GM19025 (cell line): ENCODE results near the gene ADCY2.

Source experiments
- ATAC-seq: cut with Tn5 transposase; IDR thresholded peaks from one replicate; pipeline ENCODE4 v1.9.1; 2021; ENCODE audit warnings: mild to moderate bottlenecking, low read depth, moderate library complexity; ENCODE audit not compliant: unreplicated experiment

The ADCY2 gene

DNA sequence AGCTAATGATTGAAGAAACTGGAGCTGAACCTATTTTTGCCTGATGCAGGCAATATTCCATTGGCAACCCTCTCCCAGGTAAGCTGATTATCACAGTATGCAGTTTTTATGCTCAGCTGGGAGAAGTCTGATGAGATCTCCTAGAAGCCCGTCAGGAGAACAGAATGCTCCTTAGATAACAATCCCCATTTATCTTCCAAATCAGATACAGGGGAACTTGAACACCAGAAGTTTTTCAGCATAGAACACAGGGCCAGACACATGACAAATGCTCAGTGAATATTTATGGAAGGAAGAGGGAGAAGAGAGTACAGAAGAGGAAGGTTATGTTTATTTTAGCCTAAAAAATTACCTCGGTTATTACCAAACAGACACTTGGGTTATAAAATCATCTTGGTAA lies 417.1 kb downstream of the ADCY2 start:
- ATAC-seq = no peak

DNA sequence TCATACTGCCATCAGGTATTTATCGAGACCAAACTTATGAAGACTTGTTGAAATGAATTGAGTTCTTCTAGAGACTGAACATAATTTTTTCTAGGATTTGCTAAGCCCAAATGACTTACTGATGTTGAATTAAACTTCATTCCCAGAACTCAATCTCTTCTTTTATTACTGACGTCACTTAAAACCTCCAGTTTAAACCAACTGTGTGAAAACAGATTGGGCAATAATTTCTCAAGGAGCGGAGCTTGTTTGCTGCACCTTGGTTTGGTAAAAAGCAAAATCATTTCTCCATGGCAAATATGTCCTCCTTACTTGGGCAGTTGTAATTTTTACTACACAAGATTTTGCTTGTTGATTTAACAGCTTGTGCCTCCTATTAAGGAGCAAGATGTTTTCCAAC lies 417.6 kb downstream of the ADCY2 start:
- no peak for ATAC-seq

DNA sequence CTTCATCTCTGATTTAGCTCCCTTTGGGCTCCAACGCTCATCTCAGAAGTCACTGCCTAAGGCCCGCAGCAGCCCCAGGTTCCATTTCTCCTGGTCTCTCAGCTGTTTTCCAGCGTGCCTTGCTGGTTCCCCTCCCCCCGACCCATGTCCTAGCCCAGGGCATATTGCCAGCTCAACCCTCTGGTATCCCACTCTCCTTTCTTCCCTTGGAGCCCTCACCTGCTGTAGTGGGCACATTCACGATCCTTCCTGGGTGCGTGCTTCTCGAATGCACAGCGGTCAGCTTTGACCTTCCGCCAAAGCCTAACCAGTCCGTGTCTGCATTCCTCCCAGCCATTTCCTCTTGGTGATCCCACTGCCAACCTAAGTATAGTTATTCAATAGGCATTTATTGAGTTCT lies 418.9 kb downstream of the ADCY2 start:
- ATAC-seq = no peak

DNA sequence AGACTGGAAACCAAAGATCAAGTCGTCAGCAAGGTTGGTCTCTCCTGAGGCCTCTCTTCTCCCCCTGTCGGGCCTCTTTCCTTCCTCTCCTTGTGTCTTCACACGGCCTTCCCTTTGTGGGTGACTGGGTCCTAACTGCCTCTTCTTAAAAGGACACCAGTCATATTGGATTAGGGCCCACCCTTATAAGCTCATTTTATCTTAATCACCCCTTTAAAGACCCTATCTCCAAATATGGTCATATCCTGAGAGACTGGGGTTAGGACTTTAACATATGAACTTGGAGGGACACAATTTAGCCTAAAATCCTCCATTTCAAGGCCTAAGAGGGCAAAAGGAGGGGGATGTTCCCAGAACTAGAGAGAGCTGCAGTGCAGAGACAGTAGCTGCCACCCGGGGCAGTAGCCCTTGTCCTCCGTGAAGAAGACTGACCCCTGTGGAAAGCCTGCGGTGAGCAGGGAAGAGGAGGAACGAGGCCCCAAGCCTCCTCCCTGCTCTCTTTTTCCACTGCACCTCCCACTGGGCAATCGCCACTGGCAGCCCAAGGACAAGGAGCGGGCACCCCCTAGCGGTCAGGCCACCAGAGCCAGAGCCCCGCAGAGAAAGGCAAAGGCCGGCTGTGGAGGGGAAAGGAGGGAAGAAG lies 420.1 kb downstream of the ADCY2 start:
- ATAC-seq = peak; percentile 87

DNA sequence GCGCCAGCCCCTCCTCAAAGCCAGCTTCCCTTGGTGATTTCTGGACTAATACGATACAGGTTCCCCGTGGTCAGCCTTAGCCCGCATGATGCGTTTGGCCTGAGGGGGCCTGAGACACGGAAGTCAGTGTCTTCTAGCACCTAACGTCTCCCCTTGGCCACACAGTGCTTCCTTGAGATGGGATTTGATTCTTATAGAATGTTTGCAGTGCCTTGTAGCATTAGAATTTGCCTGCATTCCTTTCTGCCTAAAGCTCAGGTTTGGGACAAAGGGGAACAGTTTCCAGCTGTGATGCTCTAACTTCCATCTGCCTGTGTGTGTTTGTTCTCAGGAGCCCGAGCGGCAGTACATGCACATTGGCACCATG lies 420.6 kb downstream of the ADCY2 start:
- no peak for ATAC-seq

DNA sequence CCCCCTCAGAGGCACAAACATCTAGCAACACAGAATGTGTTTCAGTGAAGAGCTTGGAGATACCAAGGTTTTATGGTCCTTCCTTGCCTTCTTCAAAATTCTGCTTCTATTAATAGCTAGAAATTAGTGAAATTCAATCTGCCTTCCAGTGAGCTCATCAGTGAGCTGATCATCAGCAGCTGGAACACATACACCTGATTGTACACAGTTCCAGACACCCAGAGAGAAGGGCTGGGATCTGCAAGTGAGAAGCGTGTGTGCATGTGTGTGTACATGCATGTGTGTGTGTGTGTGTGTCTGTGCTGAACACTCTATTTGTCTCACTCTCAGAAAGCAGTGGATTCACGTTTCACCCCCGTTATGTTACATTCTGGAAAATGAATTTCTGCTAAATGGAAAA lies 426.5 kb downstream of the ADCY2 start:
- no peak for ATAC-seq

DNA sequence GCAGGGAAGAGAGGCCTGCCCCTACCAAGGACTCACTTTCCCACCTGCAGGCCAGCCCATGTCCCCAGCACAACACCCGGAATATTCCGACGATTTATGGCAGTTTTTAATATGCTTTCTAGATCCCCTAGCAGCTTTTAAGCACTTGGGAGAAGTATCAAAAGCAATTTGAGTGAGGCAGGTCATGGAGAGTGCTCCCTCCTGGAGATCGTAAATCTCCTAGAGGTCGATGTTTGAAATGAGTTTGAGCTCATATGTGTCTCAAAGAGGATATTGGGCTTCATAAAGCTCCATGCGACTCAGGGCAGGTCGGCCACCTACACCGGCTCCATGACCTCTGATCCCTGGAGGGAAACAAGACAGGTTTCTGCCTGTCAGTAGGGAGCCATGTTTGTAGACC lies 427.7 kb downstream of the ADCY2 start:
- no peak for ATAC-seq

DNA sequence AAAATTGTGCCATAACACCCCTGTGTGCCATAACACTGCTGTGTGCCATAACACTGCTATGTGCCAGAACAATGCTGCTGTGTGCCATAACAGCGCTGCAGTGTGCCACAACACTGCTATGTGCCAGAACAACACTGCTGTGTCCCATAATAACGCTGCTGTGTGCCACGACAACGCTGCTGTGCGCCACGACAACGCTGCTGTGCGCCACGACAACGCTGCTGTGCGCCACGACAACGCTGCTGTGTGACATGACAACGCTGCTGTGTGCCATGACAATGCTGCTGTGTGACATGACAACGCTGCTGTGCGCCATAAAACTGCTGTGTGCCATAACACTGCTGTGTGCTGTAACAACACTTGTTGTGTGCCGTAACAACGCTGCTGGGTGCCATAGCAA lies 429.1 kb downstream of the ADCY2 start:
- no peak for ATAC-seq

DNA sequence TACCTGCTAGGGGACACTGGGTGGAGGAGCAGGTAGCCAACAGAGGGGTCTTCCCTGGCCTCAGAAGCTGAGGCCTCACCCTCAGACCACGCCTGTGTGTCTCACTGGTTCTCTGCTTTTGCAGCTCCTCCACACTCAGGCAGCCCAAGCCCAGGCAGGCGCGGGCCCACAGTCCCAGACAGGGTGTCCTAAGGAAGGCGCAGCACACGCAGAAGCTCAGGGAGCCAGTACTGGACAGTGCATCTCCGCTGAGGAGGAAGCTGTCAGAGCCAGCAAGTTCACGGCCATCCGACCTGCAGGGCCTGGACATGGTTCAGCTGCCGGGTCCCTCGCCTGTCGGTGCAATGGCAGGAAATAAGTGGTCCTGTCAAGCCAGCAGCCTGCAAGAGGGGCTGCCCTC lies 429.7 kb downstream of the ADCY2 start:
- no peak for ATAC-seq

DNA sequence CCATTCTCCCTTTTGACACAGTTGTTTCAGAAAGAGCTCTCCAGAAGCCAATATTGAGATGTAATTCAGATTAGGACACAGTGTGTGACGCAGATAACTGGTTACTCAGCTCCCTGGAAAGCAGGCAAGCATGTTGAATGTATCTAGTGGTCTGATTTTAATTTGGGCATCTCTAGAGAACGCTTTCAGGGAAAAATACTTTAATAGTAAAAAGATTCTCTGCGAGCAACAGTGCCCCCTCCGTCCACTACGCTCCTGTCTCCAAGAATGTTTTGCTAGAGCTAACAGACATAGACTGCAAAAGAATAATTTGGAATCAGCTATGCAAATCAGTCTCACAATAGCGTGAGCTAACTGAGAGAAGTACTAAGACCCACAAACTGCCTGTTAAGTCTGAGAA lies 431.7 kb downstream of the ADCY2 start:
- no peak for ATAC-seq

DNA sequence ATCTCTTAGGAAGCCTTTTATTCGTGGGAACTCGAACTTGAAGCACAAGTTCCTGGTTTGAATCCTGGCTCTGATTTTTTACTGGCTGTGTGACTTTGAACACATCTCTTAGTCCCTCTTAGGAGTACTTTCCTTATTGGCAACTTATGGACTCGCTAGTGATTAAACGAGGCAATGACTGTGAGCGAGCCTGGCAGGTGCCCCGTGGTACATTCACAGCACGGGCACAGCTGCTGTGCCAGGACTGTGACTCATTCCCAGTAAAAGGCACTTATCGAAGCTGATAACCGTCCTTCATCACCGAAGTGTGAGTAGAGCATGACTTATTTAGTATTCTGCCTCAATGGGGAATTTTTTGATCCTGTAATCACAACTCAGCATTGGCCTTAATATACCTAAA lies 432.3 kb downstream of the ADCY2 start:
- no peak for ATAC-seq

DNA sequence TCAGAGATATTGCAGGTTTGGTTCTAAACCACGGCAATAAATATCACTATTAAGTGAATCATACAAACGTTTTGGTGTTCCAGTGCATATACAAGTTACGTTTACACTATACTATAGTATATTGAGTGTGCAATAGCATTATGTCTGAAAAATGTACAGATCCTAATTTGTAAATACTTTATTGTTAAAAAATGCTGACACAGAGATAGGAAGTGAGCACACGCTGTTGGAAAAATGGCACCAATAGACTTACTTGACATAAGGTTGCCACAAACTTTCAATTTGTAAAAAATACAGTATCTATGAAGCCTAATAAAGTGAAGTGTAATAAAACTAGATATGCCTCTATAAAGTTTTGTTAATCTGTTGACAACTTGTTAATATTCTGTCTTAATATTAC lies 439.0 kb downstream of the ADCY2 start:
- ATAC-seq = no peak

DNA sequence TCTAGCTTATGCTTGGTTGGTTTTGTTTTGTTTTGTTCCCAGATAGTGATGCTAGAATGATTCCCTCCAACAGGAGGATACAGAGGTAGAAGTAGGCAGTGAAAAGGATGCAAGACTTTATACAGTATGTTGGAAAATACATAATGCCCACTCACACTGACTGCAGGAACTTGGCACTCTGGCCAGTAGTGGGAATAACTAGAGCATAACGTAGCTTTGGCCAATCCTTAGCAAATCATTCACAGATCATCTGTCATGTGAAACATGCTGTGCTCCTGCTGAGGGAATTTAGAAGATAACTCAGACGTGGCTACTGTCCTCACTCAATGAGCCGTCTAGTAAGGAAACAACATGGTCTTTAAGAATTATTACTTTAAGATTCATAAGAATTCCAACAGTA lies 441.5 kb downstream of the ADCY2 start:
- ATAC-seq = no peak

DNA sequence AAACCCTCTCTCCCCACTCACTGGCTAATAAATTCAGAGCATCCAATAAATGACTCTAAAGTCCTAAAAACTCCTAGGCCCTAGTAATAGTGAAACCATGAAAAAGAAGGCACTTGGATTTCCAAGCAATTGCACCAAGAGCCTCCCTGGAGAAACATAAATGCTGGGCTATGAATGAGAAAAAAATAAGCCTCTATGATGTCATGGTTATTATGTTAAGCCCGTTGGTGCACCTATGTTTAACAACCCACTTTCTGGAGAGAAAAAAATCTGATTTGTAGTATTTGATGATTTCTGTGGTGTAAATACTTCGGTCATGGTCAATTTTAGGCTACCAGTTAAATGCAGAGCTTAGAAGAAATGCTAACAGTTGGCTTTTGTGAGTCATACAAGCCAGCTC lies 446.6 kb downstream of the ADCY2 start:
- no peak for ATAC-seq

DNA sequence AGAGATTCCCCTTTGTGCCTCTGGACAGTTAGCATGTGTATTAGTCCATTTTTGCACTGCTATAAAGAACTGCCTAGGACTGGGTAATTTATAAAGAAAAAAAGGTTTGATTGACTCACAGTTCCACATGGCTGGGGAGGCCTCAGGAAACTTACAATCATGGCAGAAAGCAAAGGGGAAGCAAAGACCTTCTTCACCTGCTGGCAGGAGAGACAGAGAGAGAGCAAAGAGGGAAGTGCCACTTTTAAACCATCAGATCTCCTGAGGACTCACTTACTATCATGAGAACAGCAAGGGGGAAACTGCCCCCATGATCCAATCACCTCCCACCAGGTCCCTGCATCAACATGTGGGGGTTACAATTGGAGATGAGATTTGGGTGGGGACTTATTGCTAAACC lies 449.0 kb downstream of the ADCY2 start:
- no peak for ATAC-seq

DNA sequence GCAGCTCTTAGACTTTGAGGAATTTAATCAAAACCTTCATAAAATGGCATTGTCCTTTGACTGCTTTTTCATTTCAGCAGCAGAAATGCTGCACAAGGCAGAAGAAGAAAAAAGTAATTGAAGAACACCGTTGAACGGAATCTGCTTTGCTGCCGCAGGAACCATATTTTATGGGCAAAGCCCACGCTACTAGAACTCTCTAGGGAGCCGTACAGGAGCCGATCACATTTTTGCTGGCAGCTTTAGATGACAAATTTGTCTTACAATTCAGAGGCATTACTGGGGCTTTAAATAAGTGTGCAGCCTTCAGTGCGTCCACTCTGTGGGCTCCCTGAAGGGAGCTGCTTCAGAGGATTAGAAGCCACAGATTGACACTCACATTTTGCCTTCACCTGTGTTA lies 449.6 kb downstream of the ADCY2 start:
- no peak for ATAC-seq

DNA sequence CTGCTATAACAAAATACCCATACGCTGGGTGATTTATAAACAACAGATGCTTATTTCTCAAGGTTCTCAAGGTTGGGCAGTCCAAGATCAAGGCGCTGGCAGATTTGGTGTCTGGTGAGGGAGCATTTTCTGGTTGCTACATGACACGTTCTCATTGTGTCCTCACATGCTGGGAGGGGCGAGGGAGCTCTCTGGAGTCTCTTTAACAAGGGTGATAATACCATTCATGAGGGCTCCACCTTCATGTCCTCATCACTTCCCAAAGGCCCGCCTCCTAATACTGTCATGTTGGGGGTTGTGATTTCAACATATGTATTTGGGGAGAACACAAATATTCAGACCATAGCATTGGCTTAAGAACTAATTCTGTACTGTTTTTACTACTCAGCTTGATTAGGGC lies 450.4 kb downstream of the ADCY2 start:
- ATAC-seq = no peak

DNA sequence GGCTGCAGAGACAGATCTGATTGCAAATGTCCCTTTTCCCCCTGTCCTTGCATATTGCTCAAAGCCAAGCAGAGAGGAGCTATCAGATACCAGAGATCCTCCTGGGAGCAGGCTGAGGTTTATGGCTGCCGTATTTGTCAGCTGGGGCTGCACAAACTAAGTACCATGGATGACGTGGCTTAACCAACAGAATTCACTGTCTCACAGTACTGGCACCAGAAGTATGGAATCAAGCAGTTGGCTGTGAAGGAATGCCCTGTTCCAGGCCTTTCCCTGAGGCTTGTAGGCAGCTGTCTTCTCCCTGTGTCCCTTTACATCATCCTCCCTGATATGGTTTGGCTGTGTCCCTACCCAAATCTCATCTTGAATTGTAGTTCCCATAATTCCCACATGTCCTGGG lies 452.4 kb downstream of the ADCY2 start:
- no peak for ATAC-seq

DNA sequence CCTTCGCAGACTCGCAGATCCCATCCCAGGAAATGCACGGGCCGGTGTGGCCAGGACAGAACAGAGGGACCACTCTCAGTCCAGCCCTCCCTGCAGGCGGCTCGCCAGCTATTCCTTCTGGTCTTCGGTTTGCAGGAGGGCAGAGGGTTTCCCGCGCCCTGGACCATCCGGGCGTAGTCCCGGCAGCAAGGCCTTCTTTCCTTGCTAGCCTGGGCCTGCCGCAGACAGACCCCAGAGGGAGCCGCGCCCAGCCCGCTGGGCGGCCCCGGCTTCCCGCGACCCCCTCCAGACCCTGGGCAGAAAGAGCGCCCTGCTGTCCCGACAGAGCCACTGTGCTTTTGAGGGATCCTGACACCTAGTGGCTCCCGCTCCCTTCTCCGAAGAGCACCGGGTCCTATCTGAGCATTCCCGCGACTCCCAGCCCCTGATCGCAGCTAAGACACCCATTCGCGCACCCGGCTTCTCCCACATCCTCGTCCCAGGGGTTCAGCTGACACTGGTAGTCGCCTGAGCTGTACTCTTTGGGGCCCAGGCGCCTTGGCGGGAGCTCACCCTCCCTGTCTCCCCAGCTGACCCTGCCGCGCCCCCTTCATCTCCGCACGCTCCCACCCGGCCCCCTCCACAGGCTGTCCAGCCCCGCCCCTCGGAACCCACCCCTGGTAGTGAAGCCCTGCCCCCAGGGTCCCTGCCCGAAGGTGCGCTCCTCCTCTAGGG lies 453.9 kb downstream of the ADCY2 start:
- ATAC-seq = no peak

DNA sequence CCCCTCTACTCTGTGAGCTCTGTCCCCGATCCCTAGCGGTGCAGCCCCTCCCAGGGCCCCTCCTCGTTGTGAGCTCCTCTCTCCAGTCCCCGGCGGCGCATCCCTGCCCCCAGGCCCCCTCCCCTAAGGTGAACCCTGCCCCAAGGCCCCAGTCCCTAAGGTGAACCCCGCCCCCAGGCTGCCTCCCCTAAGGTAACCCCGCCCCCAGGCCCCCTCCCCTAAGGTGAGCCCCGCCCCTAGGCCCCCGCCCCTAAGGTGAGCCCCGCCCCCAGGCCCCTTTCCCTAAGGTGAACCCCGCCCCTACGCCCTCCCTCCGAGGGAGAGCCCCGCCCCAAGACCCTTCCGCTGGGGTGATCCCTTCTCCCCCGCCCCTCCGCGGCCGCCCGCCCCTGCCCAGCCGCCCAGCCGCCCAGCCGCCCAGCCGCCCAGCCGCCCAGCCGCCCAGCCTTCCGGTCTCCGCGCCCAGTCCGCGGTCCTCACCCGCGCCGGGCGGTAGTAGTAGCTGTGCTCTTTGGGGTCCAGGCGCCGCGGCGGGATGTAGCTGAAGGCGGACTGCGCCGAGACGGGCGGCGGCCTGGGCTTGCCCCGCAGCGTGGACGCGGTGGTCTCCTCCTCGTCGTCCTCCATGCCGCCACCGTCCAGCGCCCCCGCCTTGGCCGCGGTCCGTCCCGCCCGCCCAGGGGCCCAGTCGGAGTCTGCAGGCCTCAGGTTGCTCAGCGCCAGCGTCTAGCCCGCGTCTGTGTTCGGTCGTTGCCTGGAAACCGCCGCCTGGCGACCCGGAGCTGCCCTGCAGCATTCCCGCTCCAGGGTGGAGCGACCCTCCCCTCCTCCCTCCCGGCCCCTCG lies 454.7 kb downstream of the ADCY2 start, which contains the start of gene CFAP90:
CFAP90 (minus strand) TSS at position 739 of the 845 bp plus-strand sequence; CDS start at position 627, 112 bp downstream.
- no peak for ATAC-seq

DNA sequence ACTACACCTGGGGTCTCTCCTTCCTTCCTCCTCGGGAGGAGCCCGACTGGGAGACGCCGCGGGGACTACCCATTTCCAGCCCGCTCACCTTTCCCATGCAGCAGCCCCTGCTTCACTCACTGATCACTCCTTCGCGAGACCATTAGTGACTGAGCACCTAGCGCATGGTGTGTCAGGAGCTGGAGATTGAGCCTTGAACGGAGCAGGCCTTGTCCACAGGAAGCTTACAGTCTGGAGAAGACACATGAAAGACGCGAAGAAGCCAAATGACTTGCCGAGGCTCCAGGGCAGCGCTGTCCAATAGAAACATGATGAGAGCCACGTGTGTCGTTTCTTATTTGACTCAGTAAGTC lies 455.3 kb downstream of the ADCY2 start:
- no peak for ATAC-seq
